SH-SY5Y (cell line): ENCODE data around the gene ROR1.

Source experiments
- GATA2 ChIP-seq: IDR thresholded peaks from 2 replicates; pipeline ENCODE4 v1.6.1; 2011; ENCODE audit warnings: mild to moderate bottlenecking, low read depth, low read length
- GATA3 ChIP-seq: IDR thresholded peaks from 2 replicates; pipeline ENCODE4 v1.6.1; 2011; ENCODE audit warnings: low read depth, mild to moderate bottlenecking, low read length, moderate library complexity

DNA sequence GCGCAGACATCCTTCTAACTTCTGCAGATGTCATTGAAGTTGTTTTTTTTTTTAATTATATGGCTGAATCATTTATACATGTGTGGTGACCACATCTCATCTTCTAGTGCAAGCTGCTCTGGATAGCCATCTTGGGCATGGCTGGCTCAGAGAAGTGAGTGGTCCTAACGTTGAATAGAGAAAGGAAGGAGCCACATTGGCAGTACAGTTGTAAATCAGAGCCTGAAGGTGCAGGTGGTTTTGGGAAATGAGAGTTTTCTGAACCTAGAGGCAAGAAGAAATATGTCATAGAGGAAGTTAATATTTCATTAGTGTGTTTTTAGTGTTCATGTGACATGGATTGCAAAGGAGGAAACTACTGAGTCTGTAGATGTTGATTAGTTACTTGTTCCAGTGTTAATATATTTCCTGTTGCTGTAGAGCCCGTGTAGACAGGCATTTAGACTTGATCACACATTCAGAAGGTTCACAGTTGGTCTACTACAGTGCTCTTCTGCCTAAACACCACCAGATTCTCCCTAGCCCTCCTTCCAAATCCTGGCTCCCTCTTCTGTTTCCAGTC lies 163.7 kb downstream of the ROR1 start:
- no peak for TF ChIP-seq GATA2
- no peak for TF ChIP-seq GATA3
